ENCODE data around the gene IL10RB. TPM values are rescaled to one million over a fixed set of nuclear protein-coding genes. Genes with fewer than 3 reads are reported as not detected.

Gene IL10RB
- total and polyA plus RNA-seq, 2 of the 4 experiments (the other 2 are of a cell fraction): 20.1 to 45.2 TPM

DNA sequence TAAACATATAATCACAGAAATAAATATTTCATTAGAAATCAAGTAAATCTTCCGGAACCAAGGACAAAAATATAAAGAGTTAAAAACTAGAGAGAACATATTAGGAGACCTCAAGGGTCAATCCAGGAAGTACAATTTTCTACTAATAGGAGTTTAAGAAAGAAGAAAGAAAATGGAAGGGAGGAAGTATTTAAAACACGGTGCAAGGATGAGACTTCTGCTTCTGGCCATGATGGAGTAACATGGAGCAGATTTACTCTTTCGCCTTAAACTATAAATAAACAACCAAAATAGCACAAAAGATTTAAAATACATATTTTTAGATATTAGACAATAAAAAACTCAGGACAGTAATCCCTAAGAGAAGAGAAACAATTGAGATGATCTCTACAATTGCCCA, 46.0 kb downstream of the IL10RB start:
- DNase-seq: no peak
- no TSS peak for BruUV-seq (replicated peaks)
- Histone ChIP-seq H2BK120ac (ENCODE audit: low read depth, low read length) (no peak overlapping the region), H3K23ac (ENCODE audit: low read depth, low read length) (no peak overlapping the region), H2BK5ac (ENCODE audit: low read depth, low read length, poor library complexity, severe bottlenecking) (no peak overlapping the region), H2AK5ac (ENCODE audit: low read depth, low read length) (no peak overlapping the region), H3K9ac (ENCODE audit: low read depth, low read length) (no peak overlapping the region), H2BK15ac (ENCODE audit: low read depth, low read length) (no peak overlapping the region), H3K9me1 (ENCODE audit: insufficient read depth, low read length) (no peaks in the 10 kb centered on the region), H4K91ac (ENCODE audit: insufficient read depth, low read depth, low read length) (no peak overlapping the region), H3K27me3 (ENCODE audit: control insufficient read depth, insufficient read depth, low read length) (peaks cover 5% of the 10 kb centered on the region), H2AFZ (replicated peaks; ENCODE audit: low read length, poor library complexity) (no peak overlapping the region), H3K56ac (ENCODE audit: extremely low read depth, insufficient read depth, low read length) (no peak overlapping the region), H3K36me3 (ENCODE audit: control insufficient read depth, insufficient read depth, low read length) (no peaks in the 10 kb centered on the region), H4K20me1 (ENCODE audit: insufficient read depth, low read length) (no peaks in the 10 kb centered on the region), H2AK9ac (replicated peaks; ENCODE audit: low read depth, low read length, poor library complexity) (no peak overlapping the region), H2BK20ac (ENCODE audit: low read depth, low read length) (no peak overlapping the region), H3K27ac (ENCODE audit: insufficient read depth, low read length) (no peak overlapping the region), H3K4me1 (ENCODE audit: control insufficient read depth, insufficient read depth, low read length) (no peaks in the 10 kb centered on the region), H3K18ac (ENCODE audit: low read depth, low read length) (no peak overlapping the region), H3K4me2 (ENCODE audit: low read depth, low read length) (no peak overlapping the region), H3K4ac (ENCODE audit: low read depth, low read length) (no peak overlapping the region), H4K5ac (ENCODE audit: low read depth, low read length) (no peak overlapping the region), H4K8ac (ENCODE audit: low read depth in 2 of 2, low read length in 2 of 2) (no peak overlapping the region), H3K4me3 (ENCODE audit: insufficient read depth, low read depth, low read length) (no peak overlapping the region), H3K79me1 (ENCODE audit: low read depth in 1 of 2, low read length in 2 of 2) (no peaks in the 10 kb centered on the region), H3K9me3 (ENCODE audit: control insufficient read depth, insufficient read depth, low read length) (peaks cover 4% of the 10 kb centered on the region), H3K14ac (replicated peaks; ENCODE audit: low read depth, low read length) (no peak overlapping the region)
- no peak for ATAC-seq (ENCODE audit: low read depth)
- TF ChIP-seq RAD21 (IDR thresholded peaks at IDR 0.05; ENCODE audit: low read length) (no peak), SMC3 (IDR thresholded peaks at IDR 0.05; ENCODE audit: low read depth, low read length) (no peak), RFX5 (IDR thresholded peaks at IDR 0.05; ENCODE audit: low read depth, low read length) (no peak), MAZ (IDR thresholded peaks at IDR 0.05; ENCODE audit: borderline replicate concordance, low read depth, low read length) (no peak), NFE2L2 (IDR thresholded peaks at IDR 0.05; ENCODE audit: low read depth, low read length) (no peak), MAFK (IDR thresholded peaks at IDR 0.05; ENCODE audit: low read depth, low read length) (no peak), CEBPB (IDR thresholded peaks at IDR 0.05; ENCODE audit: low read depth, low read length) (no peak)
- TF ChIP-seq, protein P1, sequence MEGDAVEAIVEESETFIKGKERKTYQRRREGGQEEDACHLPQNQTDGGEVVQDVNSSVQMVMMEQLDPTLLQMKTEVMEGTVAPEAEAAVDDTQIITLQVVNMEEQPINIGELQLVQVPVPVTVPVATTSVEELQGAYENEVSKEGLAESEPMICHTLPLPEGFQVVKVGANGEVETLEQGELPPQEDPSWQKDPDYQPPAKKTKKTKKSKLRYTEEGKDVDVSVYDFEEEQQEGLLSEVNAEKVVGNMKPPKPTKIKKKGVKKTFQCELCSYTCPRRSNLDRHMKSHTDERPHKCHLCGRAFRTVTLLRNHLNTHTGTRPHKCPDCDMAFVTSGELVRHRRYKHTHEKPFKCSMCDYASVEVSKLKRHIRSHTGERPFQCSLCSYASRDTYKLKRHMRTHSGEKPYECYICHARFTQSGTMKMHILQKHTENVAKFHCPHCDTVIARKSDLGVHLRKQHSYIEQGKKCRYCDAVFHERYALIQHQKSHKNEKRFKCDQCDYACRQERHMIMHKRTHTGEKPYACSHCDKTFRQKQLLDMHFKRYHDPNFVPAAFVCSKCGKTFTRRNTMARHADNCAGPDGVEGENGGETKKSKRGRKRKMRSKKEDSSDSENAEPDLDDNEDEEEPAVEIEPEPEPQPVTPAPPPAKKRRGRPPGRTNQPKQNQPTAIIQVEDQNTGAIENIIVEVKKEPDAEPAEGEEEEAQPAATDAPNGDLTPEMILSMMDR (conservative IDR thresholded peaks at IDR 0.05; ENCODE audit: low read depth, low read length): no peak
- POLR2A ChIA-PET (ENCODE audit: unreplicated experiment): no interaction called here
- no CpG with 5 or more reads among the region's 3 CpGs for WGBS, 2 experiments (ENCODE audit: extremely low coverage in 2 of 2, insufficient read length in 1 of 2)
- in situ Hi-C loops (cut with MboI; ENCODE audit: low sequenced_read_pairs) (no loop called here), dilution Hi-C loops (cut with HindIII; ENCODE audit: low sequenced_read_pairs, unreplicated experiment) (no loop called here), intact Hi-C loops (cut with micrococcal nuclease) (no loop called here)
- CTCF ChIA-PET: interaction anchor here (0.6 to 0.7 kb wide), 2 partner anchors 108 to 130 kb away, joined by 3 to 4 read pairs; no protein-coding TSS in a partner anchor

All from IMR-90 (cell line).